ENCODE results near the gene MBNL2. TPM values are rescaled to one million over a fixed set of nuclear protein-coding genes. Genes with fewer than 3 reads are reported as not detected.
"Not testable (repeated sequence)": the region's sequence is repeated elsewhere in the genome, so short reads cannot be mapped to it uniquely, and the experiment has no call there.

Gene MBNL2
- total RNA-seq, 2 donors from 2014 or later, result 106 to 139 TPM

DNA sequence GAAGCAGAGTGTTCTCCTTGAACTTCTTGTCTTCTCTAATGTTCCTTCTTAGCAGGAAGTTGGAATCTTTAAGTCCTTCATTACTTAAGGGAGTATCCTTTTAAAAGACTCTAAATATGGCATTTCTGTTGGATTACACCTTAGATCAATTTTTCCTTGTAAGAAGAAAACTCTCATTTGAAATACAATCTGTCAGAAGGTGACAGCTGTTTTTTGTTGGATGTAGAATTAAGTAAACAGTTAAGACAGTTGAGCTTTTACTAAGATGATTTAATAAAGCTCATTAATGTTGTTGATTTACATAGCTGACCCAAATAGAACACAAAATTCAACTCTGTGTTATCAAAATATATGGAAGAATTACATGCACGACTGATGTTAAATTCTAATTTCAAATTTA is 16.7 kb upstream of the MBNL2 start:
- intact Hi-C loops (cut with DNase I), result no loop called here
- no peak for DNase-seq (ENCODE audit: low spot score)

DNA sequence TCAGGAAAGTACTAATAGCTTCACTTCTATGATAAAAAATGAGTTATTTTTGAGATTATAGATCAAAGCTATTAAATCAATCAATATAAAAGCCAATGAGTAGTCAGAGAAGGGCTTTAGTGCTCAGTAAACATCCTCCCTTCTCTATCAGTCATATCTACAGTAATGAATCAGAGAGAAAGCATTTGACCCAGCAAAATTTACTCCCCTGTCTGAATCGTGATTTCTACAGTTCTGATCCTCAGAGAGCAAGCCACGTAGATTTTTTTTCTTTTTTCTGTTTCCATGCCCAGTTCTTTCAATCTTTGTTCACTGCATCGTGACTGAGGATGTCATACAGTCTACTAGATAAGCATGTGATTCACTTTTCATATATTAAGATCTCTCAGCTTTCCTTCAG is 16.2 kb upstream of the MBNL2 start:
- intact Hi-C loops (cut with DNase I), result no loop called here
- no peak for DNase-seq (ENCODE audit: low spot score)

DNA sequence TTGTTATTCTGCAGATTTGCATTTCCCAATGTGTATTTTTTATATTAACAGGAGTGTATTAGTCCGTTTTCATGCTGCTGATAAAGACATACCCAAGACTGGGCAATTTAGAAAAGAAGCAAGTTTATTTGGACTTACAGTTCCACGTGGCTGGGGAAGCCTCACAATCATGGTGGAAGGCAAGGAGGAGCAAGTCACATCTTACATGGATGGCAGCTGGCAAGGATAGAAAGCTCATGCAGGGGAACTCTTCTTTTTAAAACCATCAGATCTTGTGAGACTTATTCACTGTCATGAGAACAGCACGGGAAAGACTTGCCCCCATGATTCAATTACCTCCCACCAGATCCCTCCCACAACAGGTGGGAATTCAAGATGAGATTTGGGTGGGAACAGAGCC is 14.9 kb upstream of the MBNL2 start:
- intact Hi-C loops (cut with DNase I); DNase-seq (ENCODE audit: low spot score): not testable (repeated sequence)

DNA sequence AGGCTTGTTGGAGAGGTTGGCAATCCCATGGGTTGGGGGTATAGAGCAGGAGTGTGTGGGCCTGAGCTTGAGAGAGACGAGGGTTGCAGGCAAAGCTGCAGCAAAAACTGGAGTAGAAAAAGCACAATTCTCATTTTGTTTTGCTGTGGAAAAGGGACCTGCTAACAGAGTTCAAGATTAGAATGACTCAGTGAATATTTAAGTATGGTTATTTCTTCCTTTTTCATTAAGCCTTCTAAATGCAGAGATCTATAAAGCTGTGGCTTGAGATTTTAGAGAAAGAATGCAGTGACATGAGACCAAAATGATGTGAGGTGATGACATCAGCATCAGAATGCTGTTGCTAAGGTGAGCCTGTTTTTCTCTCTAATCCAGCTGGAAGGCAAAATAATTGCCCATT is 10.8 kb upstream of the MBNL2 start:
- intact Hi-C loops (cut with DNase I), result no loop called here
- no peak for DNase-seq (ENCODE audit: low spot score)

DNA sequence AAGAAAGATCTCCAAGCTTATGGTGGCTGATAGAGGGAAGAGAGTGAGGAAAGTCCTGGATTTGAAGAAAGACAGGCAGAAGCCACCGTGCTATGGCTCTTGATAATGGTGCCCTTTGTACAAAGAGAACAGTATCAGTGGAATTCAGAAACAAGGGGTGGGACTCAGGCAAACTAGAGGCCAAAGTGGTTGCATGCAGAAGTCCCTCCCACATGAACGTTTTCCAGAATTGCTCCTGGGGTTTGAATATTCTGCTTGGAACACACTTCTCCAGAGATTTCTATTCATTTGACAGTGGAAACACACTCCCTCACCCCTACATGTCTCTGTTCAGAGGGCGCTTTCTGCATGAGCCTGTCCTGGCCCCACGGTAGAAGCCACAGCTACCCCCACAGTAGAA is 10.1 kb upstream of the MBNL2 start:
- DNase-seq (ENCODE audit: low spot score), result no peak
- intact Hi-C loops (cut with DNase I), result no loop called here

DNA sequence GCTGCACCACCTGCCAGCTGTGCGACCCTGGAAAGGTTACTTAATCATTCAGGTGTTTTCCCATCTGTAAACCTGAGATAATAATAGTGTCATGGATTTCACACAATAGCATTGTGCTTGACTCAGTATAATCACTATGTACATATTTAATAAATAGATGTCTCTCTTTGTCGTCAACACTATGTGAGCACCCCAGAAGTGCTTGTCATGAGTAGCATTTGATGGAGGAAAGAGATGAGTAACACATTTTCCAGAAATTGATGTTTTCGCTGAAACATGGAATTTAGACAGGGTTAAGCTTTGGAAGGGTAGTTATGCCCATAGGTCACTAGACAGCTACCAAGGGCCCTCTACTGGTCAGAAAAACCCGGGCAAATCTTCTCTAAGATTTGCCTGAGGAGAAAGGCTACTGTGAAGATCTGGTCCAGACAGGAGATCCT is 9.5 kb upstream of the MBNL2 start:
- intact Hi-C loops (cut with DNase I), result no loop called here
- no peak for DNase-seq (ENCODE audit: low spot score)

DNA sequence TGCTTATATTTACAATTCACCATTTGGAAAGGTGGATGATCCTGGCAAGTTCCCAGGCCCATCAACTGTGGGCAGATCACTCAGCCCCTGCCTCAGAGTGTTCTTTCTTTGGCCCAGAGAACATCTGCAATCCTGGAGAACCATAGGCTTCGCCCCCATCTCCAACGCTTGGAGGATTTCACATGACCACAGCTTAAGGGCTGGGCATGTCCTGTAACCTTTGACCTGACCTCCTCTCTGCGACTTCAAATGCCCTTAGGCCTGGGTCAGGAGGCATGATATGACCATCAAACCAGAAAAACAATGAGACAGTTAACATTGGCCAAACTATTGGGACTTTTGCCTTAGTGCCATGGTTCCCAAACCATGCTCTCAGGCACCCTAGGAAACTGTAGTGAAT is 7.2 kb upstream of the MBNL2 start:
- intact Hi-C loops (cut with DNase I), result no loop called here

DNA sequence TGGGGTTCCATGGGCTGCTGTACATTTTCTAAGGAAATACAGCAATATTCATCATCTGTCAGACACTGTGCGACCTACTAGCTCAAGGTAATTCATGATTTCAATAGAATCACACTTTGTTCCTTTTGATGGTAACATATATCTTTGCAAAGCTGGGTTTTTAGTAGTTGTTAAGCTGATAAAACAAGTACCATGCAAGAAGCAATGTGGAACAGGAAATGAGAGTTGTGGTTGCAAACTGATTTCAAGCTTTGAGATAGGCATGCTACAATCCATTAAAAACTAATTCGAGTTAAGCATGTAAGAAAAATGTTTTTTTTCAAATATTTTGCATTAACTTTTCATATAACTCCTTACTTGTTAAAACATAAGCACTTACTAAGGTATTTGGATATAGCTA is 6.8 kb upstream of the MBNL2 start:
- intact Hi-C loops (cut with DNase I), result no loop called here
- no peak for DNase-seq (ENCODE audit: low spot score)

More for the DNA sequence above, 7.2 kb upstream of the MBNL2 start:
- no peak for DNase-seq (ENCODE audit: low spot score)

DNA sequence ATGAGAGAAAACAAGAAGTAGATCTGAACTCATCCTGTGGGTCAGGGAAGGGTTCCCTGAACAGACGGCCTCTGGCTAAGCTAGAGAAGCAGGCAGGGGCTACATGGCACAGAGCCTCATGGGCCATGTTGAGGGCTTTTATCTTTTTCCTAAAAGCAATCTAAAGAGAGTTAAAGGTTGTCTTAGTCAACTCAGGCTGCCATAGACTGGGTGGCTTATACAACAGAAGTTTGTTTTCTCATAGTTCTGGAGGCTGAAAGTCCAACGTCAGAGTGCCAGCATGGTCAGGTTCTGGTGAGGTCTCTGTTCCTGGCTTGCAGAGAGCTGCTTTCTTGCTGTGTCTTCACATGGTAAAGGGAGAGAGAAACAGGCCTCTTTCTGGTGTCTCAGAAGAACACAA is 2.9 kb upstream of the MBNL2 start:
- no peak for DNase-seq (ENCODE audit: low spot score)
- intact Hi-C loops (cut with DNase I), result no loop called here

DNA sequence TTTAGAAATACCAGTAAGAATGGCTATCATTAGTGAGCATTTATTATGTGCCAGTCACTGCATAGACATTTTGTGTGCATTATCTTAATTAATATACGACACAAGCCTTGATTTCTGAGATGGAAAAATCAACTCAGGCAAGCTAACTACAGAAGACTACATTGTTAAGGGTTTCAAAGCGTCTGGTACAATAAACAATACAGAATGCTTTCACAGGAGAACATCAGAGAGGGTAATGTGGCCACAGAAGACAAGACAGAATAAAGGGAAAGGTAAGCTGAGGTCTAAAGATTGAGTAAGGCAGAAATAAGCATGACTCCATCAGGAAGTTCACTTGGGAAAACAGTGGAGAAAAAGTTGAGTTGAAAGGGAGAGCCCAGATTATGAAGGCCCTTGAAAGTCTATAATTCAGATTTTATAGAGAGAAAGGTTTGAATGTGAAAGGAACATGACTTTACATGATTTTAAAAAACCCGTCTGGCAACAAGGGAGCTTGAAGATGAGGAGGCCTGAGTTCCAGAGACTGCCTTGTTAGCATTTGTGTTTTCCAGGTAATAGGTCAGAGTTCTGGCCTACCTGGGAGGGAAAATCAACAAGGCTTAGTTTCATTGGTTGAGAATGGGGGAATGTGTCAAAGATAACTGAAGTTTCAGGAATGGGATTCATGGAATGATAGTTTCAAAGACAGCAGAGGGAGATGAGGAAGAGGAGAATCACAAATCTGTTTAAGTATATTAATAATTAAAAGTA is 1.8 kb upstream of the MBNL2 start:
- intact Hi-C loops (cut with DNase I), result loop anchor here (5.0 to 10.0 kb wide), 3 partner anchors 64 to 122 kb away; no protein-coding TSS in a partner anchor
- no peak for DNase-seq (ENCODE audit: low spot score)

DNA sequence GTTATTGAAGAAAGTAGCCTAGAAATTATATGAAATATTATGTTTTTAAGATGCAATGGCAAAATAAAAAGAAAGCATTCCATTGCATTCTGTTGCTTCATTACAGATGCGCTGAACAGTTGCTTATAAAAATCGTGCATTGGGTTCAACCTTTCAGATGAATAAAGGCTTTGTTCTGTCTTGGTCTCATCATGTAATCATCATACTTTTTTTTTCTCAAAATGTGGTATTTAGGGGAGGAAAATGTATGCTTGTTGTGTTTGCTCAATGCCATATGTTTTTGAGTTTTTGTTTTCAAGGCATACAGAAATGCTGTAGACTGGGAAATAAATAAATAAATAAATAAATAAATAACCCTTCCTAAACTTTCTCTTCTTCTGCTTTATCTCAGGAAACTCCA is 1.1 kb upstream of the MBNL2 start:
- no peak for DNase-seq (ENCODE audit: low spot score)
- intact Hi-C loops (cut with DNase I), result loop anchor here (5.0 to 10.0 kb wide), 3 partner anchors 64 to 121 kb away; no protein-coding TSS in a partner anchor

DNA sequence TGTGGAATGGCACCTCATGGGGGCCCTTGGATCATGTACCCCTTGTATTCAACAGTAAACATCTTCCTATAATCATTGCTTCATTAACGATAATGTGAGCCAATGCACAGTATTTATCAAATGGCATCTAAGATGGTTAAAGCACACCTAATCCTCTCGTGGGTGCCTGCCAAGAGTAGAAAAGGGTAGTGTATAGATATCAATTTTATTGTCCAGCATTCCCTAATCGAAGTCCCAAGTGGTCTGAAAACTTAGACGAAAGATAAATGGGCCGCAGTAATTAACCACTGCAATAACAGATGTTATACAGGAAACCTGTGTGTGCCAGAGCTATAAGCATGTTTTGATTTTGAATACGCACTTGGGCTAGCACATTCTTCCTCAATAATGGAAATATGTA is 667 bp upstream of the MBNL2 start:
- intact Hi-C loops (cut with DNase I), result loop anchor here (5.0 to 10.0 kb wide), 3 partner anchors 63 to 121 kb away; no protein-coding TSS in a partner anchor
- no peak for DNase-seq (ENCODE audit: low spot score)

DNA sequence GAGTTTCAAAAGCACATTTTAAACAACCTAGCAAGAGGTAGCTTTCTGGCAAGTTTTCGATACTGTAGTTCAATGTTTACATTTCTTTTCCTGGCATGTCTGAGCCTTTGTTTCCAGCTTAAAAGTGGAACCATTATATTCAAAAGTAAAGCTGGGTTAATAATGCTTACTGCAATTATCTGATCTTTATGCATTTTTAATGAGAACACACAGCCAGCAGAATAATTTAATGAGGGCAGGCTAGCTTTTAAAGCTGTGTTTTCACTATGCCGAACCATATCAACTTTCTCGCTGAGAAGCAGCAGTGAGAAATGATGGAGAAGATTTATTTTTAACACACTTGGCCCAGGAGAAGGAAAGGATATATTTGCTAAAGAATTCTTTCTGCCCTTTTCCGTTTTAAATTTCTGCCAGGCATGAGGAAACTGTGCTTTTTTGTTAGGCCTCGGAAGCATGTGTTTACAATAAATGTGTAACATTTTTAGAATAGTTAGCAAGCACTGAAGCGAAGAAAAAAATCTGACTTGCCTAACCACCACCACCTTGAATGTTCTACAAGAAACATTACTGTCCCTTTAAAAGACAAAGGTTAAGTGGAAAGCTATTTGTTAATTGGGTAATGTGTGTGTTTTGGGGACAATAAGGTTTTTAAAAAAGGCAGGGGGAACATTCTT is 1.0 kb downstream of the MBNL2 start:
- DNase-seq (ENCODE audit: low spot score), result no peak
- intact Hi-C loops (cut with DNase I), result loop anchor here (2.0 to 10.0 kb wide), 4 partner anchors 62 to 119 kb away; no protein-coding TSS in a partner anchor

DNA sequence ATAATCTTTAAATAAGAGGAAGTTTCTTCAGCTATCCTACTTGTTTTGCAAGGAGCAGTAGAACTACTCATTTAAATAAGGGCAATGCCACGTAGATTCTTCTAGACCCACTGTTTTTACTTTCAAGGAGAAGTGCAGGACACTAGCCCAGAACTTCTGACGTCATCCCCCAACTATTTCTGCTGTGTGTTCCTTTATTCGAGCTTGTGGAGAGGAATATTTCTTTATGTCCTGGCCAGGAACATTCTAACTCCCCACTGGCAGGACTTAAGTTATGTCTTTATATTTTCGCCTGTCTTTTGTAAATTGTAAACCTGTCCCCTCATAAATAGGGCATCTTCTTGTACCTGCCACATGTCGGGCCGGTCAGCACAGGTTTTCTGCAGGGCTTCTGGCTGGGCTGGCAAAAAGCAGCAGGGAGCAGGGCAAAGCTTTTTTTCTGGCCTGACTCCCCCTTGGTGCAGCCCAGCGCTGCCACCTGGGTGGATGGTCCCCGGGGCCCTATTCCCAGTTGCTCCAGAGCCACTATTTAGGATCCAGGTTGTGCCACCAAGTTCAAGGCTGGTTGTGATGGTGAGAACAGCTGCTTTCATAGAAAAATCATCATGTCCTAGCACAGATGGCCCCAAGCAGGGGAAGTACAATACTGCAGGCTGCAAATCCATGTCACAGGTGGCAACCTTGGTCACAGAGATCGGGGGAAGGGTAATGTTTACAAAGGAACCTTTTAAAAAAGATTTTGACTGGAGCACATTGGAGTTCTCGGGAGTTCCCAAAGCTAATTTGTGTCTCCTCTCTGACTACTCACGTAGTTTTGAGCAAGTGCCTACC is 1.8 kb downstream of the MBNL2 start:
- no peak for DNase-seq (ENCODE audit: low spot score)

DNA sequence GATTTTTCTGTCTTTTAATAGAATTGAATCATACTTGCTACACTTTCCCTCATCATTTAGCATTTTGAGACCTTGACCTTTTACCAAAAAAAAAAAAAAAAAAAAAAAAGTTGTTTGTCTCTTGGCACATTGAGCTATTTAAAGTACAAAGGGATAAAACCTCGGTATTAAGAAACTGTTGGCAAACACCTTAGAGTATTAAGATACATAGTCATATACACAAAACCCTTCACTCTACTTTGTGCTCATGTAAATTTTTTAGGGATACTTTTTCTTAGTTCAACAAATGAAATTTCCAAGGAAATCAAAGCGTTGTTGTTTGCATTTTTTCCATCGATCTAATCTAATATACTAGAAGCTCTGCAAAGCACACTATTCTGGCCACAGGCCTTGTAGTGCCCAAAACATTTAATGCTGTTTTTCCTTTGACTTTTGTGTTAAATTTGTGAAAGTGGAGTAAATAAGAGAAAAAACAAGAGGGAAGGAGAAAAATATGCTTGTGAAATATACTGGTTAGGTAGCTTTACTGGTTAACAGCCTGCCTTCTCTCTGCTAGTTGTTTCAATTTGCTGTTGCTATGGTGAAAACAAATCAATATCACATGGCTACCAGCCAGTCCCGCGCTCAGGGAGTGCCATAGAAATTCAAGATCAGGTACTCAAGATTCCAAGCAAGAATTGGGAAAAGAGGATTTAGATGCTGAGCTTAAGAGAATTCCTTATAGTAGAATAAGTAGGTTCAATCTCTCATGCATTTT is 2.6 kb downstream of the MBNL2 start:
- no peak for DNase-seq (ENCODE audit: low spot score)
- intact Hi-C loops (cut with DNase I), result loop anchor here (5.0 to 10.0 kb wide), 3 partner anchors 60 to 118 kb away; no protein-coding TSS in a partner anchor

More for the DNA sequence above, 1.8 kb downstream of the MBNL2 start:
- intact Hi-C loops (cut with DNase I), result loop anchor here (2.0 to 10.0 kb wide), 4 partner anchors 61 to 118 kb away; no protein-coding TSS in a partner anchor

DNA sequence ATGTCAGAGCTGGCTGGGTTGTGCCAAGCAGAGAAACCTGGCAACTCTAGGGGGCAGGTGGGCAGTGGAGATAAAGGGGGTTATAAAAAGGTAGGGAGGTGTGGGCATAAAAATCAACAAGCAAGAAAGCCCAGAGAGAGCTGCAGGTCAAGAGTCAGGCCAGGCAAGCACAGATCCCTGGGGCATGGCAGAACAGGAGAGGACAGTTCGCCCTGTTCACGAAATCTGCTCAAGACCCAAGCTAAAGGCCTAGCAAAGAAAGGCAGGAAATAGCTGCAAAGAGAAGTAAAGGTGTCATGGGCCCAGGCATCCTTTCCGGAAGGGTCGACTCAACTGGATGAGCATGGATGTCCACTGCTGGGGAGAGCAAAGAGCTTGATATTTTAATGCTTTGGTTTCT is 3.4 kb downstream of the MBNL2 start:
- intact Hi-C loops (cut with DNase I), result loop anchor here in 1 of 2 donors (10.0 kb wide), 1 partner anchor 59 kb away; no protein-coding TSS in a partner anchor
- no peak for DNase-seq (ENCODE audit: low spot score)

DNA sequence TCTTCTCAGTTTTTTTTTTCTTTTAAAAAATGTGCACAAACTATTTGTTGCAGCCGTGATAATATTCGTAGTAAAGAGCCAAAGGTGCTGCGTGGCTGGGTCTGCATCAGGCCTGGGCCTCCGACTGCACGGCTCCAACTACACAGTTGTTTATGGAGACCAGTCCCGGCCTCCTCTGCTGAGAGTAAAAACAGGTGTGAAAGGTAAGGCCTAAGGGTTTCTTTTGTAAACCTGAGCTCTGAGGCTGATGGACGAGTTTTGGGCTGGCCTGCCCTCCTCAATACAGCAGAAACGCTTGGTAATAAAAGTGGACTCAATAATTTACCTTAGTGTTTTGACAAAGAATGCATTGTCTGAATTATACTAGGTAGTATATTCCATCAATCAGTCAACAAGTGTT is 3.9 kb downstream of the MBNL2 start:
- intact Hi-C loops (cut with DNase I), result loop anchor here in 1 of 2 donors (10.0 kb wide), 1 partner anchor 59 kb away; no protein-coding TSS in a partner anchor
- no peak for DNase-seq (ENCODE audit: low spot score)

DNA sequence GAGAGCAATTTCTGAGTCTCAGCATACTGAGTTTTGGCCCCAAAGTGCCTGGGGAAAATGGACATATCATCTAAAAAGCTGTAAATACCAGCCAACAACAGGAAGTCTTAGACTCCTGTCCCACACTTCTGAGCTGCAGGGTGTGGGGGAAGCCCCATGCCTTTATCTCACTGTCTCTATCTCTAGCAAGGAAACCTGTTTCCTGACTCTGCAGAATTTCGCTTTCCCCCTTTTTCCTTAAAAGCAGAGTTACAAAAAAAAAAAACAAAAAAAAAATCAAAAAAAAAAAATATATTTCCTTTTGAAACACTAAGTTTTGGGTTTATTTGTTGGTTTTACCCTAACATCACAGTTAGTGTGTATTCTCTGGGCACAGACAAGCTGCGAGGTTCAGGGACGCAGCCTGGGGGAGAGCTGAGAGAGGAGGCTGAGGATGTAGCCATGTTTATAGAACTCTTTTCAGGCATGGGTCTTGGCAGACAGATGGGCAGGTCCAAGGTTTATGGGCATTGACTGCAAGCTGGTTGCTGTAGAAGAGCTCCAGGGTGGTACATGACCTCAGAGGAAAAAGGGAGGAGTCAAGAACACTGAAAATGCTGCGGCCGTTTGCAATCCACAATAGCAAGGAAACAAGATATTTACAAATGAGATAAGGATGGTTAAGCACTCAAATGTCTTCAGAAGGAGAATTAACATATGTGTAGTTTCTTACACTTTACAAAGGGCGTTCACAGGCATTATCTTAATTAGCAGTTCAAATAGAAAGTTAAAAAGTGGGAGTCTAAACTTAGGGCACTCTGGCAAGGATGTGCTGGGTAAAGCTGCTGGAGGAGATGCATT is 4.9 kb downstream of the MBNL2 start:
- no peak for DNase-seq (ENCODE audit: low spot score)

More for the DNA sequence above, 4.9 kb downstream of the MBNL2 start:
- intact Hi-C loops (cut with DNase I), result loop anchor here in 1 of 2 donors (10.0 kb wide), 1 partner anchor 58 kb away; no protein-coding TSS in a partner anchor

All from posterior vena cava (tissue), 2 donors.